Lung microvascular endothelial cell (primary cell): ENCODE data around the gene AIP. TPM values are rescaled to one million over a fixed set of nuclear protein-coding genes. Genes with fewer than 3 reads are reported as not detected.
A peak's percentile ranks its signal among the peaks of the same experiment; 100 is the strongest.
"Not testable (repeated sequence)": the region's sequence is repeated elsewhere in the genome, so short reads cannot be mapped to it uniquely, and the experiment has no call there.

Experiments used
- DNase-seq, 2 donors: peaks; one replicate each; pipeline versions ENCODE4 v3.0.0 to v3.0.0-alpha.2; 2010; ENCODE audit warnings: low read depth in 2 of 2
- total RNA-seq: library from RNA; depleted of rRNA; stranded (reverse); fragments of >200 nt; gene quantifications from 2 replicates; pipeline ENCODE4 v1.2.1, GENCODE V29; 2014

Gene AIP
- total RNA-seq, 1 donor from 2014 or later = 112 TPM

GRCh38 chr11:67506426-67507051, 23.7 kb downstream of the AIP start:
- DNase-seq = no peak

GRCh38 chr11:67507242-67507863, 24.5 kb downstream of the AIP start:
- DNase-seq = peak in 1 of 2 donors; percentile 84

GRCh38 chr11:67507864-67508485, 25.1 kb downstream of the AIP start, which contains the start of gene CDK2AP2:
CDK2AP2 (minus strand) TSS chr11:67508162; CDS start chr11:67508082, 80 bp downstream.
- peak; percentile 100 for DNase-seq

- DNase-seq = peak; percentile 97 to 98
Measured at GRCh38 chr11:67508486-67509121, 25.8 kb downstream of the AIP start.

GRCh38 chr11:67510023-67510345, 27.2 kb downstream of the AIP start:
- no peak for DNase-seq

- not testable (repeated sequence) for DNase-seq
Measured at GRCh38 chr11:67511558-67511957, 28.7 kb downstream of the AIP start.

- no peak for DNase-seq
Measured at GRCh38 chr11:67514116-67514515, 31.3 kb downstream of the AIP start.

GRCh38 chr11:67516806-67517205, 34.0 kb downstream of the AIP start:
- DNase-seq = no peak

DNA sequence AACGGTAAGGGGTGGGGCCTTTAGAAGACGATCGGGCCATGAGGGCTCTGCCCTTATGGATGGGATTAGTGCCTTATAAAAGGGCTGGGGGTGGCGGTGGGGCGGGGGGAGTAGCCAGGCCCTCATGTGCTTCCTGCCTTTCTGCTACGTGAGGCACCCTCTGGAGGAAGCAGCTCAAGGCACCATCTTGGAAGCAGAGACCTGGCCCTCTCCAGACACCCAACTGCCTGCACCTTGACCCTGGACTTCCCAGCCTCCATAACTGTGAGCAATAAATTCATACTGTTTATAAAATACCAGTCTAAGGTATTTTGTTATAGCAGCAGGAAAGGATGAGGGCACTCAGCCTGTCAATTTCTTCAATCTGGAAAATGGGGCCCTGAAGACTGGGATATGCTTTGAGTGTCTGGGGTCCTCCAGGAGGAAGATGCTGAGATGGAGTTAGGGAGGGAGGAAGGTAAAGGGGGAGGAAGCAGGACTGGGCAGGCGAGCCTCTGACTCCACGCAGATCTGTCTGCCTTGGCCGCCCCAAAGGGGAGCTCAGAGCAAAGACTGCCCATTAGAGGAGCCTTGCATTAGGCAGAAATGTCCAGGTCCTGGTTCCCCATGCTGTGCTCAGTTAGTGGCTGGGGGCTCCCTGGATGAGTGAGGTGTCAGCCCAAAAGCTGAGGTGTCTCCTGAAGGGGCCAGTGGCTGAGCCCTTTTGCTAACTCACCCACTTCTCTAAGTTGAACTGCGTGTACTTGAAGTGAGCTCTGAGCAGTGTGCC, 35.1 kb downstream of the AIP start:
- no peak for DNase-seq

GRCh38 chr11:67519726-67520125, 36.9 kb downstream of the AIP start:
- no peak for DNase-seq

GRCh38 chr11:67520856-67521824, 38.3 kb downstream of the AIP start:
- no peak for DNase-seq

DNA sequence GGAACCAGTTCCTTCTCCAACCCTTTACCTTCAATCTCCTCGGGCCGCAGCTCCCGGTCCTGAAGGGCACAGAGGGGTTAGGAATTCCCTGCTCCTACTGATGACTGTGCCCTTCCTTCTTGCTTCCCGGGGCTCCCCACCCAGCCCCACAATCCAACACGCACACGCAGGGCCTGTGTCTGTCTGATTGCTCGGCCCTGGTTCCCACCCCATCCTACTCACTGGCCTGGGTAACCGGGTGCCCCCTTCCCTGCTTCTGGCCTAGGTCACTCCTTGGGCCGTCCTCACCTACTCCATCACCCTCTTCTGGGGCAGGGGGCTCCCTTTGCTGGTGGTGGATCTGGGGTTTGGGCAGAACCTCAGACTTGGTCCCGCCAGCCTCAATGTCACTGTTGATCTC, 39.1 kb downstream of the AIP start:
- no peak for DNase-seq

GRCh38 chr11:67522338-67522737, 39.5 kb downstream of the AIP start:
- no peak for DNase-seq

DNA sequence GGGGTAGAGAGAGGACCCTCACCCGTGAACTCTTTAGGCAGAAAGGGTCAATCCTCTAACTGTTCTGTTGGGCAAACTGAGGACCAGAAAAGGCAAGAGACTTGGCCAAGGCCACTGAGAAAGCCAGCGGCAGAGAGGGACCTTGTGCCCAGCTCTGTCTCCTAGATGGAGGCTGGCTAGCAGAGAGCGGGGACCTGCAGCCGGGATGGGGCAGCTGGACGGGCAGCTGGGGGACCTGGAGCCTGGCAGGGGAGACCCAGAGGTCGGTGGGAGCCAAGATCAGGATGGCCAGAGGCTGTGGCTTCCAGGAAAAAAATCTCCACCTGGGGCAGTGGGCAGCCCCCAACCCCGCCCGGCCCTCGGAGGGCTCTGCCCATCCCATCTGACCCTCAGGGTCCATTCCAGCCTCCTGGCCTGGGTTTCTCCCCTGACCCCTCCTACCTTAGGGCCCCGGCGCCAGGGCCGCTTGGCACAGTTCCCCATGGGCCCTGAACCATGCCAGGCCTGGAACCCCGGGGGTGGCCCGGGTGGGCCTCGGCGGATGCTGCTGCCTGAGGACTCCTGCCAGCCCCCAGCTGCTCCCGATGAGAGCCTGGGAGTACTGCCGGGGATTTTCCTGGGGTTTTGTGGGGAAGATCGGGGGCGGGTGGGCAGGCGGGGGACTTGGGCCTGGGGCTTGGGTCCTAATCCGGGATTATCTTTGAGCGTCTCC, 40.2 kb downstream of the AIP start, which contains the start of gene CABP2:
Gene CABP2 (minus strand): TSS at position 603 of the 712 bp plus-strand sequence. CDS start 120 bp downstream, at position 483.
- no peak for DNase-seq

DNA sequence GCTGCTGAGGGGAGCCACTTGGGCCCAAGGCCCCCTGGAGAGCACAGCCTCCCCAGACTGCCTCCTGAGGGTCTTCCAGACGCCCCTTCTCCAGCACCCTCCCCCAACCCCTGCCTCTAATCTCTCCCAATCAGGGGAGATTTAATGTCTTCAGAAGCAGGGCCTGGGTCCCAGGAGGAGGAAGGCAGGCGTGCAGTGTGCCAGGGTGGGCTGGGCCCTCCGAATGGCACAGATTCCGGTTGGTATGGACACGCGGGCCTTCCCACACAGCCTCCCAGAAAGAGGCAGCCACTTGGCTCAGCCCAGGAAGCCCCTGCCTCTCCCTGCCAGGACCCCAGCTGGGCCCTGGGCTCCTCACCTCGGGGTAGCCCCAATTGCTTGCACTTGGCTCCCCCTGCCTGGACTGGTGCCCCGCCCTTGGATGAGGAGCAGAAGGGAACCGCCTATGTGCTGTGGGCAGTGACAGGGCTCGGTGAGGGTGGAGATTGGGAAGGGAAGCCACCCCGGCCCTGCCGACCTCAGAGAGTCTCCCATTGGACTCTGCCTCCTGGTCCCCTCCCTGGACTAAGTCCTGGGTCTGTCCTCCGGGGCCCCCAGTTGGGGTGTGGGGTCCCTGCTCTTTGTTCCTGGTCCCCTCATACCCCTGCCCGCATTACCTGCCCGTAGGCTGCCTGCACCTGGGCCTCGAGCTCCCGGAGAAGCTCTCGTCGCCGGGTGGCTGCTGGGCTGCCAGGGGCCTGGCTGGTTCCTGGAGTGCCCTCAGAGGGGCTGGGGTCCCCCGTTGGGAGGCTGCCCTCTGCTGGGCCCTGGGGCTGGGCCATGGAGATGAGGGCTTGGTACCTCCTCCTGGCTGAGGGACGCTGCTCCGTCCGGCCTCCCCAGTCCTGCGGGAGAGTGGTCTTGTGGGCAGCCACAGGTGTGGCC, 41.0 kb downstream of the AIP start:
- no peak for DNase-seq

DNA sequence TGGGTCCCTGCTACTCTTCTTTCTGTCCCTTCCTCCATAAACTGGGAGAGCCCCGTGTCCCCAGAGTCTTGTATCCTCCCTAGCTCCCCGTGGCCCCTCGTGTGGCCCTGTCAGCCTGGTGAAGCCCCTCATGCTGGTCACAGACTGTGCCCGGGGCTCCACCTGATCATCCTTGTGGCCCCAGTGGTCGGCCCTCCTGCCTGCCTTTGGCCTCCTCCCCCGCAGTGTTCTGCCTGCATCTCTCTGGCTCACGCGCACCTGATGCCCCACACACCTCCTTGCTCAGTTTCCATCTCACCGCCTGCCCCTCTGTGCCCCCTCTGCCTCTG, 41.6 kb downstream of the AIP start:
- DNase-seq = no peak

DNA sequence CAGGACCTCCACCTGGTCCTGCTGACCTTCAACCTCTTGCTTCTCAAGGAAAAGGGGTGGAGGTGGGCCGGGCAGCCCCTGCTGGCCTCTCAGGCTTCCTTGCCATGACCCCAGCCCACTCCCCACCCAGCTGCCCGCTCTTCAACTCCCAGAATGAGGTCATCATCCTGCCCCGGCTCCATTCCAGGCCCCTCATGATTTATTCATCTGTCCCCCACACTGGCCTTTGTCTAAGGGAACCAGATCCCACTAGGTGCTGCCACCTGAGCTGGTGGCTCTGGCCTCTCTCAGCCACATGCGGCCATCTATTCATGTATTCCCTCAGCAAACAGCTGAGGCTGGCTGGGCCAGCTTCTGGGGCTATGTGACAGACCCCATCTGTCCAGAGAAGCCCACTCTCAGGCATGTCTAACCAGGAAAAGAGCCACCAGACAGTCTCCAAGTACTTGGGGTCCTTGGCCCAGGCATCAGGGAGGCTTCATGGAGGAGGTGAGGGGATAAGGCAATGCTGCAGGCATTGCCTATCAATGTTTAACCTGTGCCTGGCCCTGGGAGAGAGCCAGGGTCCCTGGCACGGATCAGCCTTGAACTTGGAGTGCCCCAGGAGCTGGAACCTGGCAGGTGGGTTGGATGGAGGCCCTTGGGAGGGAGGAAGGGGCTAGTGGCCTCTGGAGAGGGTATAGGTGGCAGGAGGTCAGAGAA, 42.6 kb downstream of the AIP start:
- DNase-seq = no peak

DNA sequence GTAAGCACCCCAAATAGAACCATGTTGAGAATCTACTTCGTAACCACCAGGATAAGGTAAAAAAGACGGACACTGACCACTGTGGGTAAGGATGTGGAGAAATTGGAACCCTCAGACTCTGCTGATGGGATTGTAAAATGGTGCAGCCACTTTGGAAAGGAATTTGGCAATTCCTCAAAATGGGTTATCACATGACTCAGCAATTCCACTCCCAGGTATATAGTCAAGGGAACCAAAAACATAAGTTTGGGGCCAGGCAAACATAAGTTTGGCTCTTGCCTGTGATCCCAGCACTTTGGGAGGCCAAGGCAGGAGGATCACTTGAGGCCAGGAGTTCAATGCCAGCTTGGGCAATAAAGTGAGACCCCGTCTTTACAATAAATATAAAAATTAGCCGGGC, 45.5 kb downstream of the AIP start:
- no peak for DNase-seq
